Lower lobe of right lung (tissue), 2 donors: ENCODE data around the gene SLC49A3. TPM values are rescaled to one million over a fixed set of nuclear protein-coding genes. Genes with fewer than 3 reads are reported as not detected.
"Not testable (repeated sequence)": the region's sequence is repeated elsewhere in the genome, so short reads cannot be mapped to it uniquely, and the experiment has no call there.

Experiments
- ATAC-seq, 2 donors: fragments of 200-7000 bp; cut with Tn5 transposase; one replicate each; pipeline ENCODE4 v1.9.1; 2020 to 2022; ENCODE audit warnings: mild to moderate bottlenecking in 2 of 2, moderate library complexity in 2 of 2
- DNase-seq: peaks from one replicate; pipeline ENCODE4 v3.0.0-alpha.2; 2020
- H3K27ac ChIP-seq: fragments of 200-600 bp; one replicate; pipeline ENCODE4 v1.8.0; 2022
- H3K27me3 ChIP-seq: fragments of 200-600 bp; one replicate; pipeline ENCODE4 v1.8.0; 2022; ENCODE audit warnings: low read depth
- H3K36me3 ChIP-seq: fragments of 200-600 bp; one replicate; pipeline ENCODE4 v1.8.0; 2022; ENCODE audit warnings: mild to moderate bottlenecking
- H3K4me1 ChIP-seq: fragments of 200-600 bp; one replicate; pipeline ENCODE4 v1.8.0; 2022
- H3K4me3 ChIP-seq: fragments of 200-600 bp; one replicate; pipeline ENCODE4 v1.8.0; 2022; ENCODE audit warnings: mild to moderate bottlenecking
- H3K9me3 ChIP-seq: fragments of 200-600 bp; one replicate; pipeline ENCODE4 v1.8.0; 2022
- CTCF ChIP-seq: fragments of 200-600 bp; IDR thresholded peaks from one replicate; pipeline ENCODE4 v1.8.0; 2022; ENCODE audit warnings: antibody characterized with exemption, mild to moderate bottlenecking
- intact Hi-C: fragments of 100-400 bp; cut with DNase I; formaldehyde crosslinking; loops from one replicate; pipeline ENCODE4 v1.11.0; 2022
- total RNA-seq: library from RNA; stranded (reverse); fragmentation: NEBNext Ultra II Directional; extraction: Animal tissue kit (Norgen Biotek cat#: 25700); gene quantifications from one replicate; pipeline ENCODE4 v1.2.1, GENCODE V29; 2021
- donor health status: DM: no; HTN: yes; CAD: no; lungs with severe emphysema.

The SLC49A3 gene
- total RNA-seq, 1 donor from 2014 or later, result 31.5 TPM

GRCh38 chr4:675036-675882, 13.7 kb downstream of the SLC49A3 start:
- H3K27me3 ChIP-seq, result no peaks in the 10 kb centered on the region
- intact Hi-C loops, result no loop called here

GRCh38 chr4:674172-675035, 14.5 kb downstream of the SLC49A3 start, which contains the start of the genes ATP5ME and MYL5:
ATP5ME (minus strand) TSS chr4:674276; CDS start chr4:674247, 29 bp downstream.
MYL5 (plus strand) TSS chr4:674542; CDS start chr4:678027, 3,485 bp downstream.
- Histone ChIP-seq H3K36me3 (peaks cover 27% of the 10 kb centered on the region), H3K27me3 (no peaks in the 10 kb centered on the region), H3K4me3 (peak within 1 kb of the TSS; percentile 92), H3K9me3 (no peaks in the 10 kb centered on the region), H3K27ac (peak within 1 kb of the TSS; percentile 98), H3K4me1 (peaks cover 28% of the 10 kb centered on the region)
- intact Hi-C loops, result no loop called here
- DNase-seq (peak; percentile 99), ATAC-seq (peak; percentile 94 to 96)
- TF ChIP-seq CTCF, result peak; percentile 85

More at GRCh38 chr4:675036-675882, 13.7 kb downstream of the SLC49A3 start:
- DNase-seq, result peak; percentile 47
- H3K36me3 ChIP-seq, result peaks cover 26% of the 10 kb centered on the region
- H3K4me3 ChIP-seq, result peak overlapping the region; percentile 92
- no peak for TF ChIP-seq CTCF
- peaks cover 31% of the 10 kb centered on the region for H3K4me1 ChIP-seq
- no peaks in the 10 kb centered on the region for H3K9me3 ChIP-seq
- H3K27ac ChIP-seq, result peak overlapping the region; percentile 98
- peak; percentile 20 to 34 for ATAC-seq

GRCh38 chr4:673349-674091, 15.4 kb downstream of the SLC49A3 start:
- H3K9me3 ChIP-seq, result no peaks in the 10 kb centered on the region
- DNase-seq (peak; percentile 81), ATAC-seq (peak; percentile 12 to 40)
- peak overlapping the region; percentile 92 for H3K4me3 ChIP-seq
- H3K36me3 ChIP-seq, result peaks cover 27% of the 10 kb centered on the region
- no peak for TF ChIP-seq CTCF
- peaks cover 28% of the 10 kb centered on the region for H3K4me1 ChIP-seq
- no peaks in the 10 kb centered on the region for H3K27me3 ChIP-seq
- peak overlapping the region; percentile 98 for H3K27ac ChIP-seq
- intact Hi-C loops, result no loop called here

- H3K36me3 ChIP-seq, result peaks cover 27% of the 10 kb centered on the region
These were observed 17.2 kb downstream of the SLC49A3 start for GRCh38 chr4:671769-672168.

GRCh38 chr4:669806-670559, 19.0 kb downstream of the SLC49A3 start:
- H3K4me1 ChIP-seq, result peaks cover 13% of the 10 kb centered on the region
- H3K27ac ChIP-seq, DNase-seq, intact Hi-C loops, H3K27me3 ChIP-seq, ATAC-seq, H3K4me3 ChIP-seq, H3K9me3 ChIP-seq: not testable (repeated sequence)
- H3K36me3 ChIP-seq, result peaks cover 27% of the 10 kb centered on the region

More at GRCh38 chr4:671769-672168, 17.2 kb downstream of the SLC49A3 start:
- TF ChIP-seq CTCF, result no peak
- Histone ChIP-seq H3K9me3 (no peaks in the 10 kb centered on the region), H3K4me3 (no peak overlapping the region), H3K4me1 (peaks cover 28% of the 10 kb centered on the region), H3K27ac (no peak overlapping the region), H3K27me3 (no peaks in the 10 kb centered on the region)
- no peak for DNase-seq
- intact Hi-C loops, result no loop called here
- no peak for ATAC-seq

GRCh38 chr4:668219-668618, 20.7 kb downstream of the SLC49A3 start:
- Histone ChIP-seq H3K36me3 (peaks cover 27% of the 10 kb centered on the region), H3K4me1 (peaks cover 20% of the 10 kb centered on the region)
- DNase-seq, ATAC-seq, H3K27ac ChIP-seq, H3K4me3 ChIP-seq, intact Hi-C loops, H3K27me3 ChIP-seq, H3K9me3 ChIP-seq: not testable (repeated sequence)
